Lung (tissue), 16 donors: ENCODE data around the gene PTGES3. TPM values are rescaled to one million over a fixed set of nuclear protein-coding genes. Genes with fewer than 3 reads are reported as not detected.
"Not testable (repeated sequence)": the region's sequence is repeated elsewhere in the genome, so short reads cannot be mapped to it uniquely, and the experiment has no call there.

Experiments
- ATAC-seq: fragments of 200-7000 bp; cut with Tn5 transposase; one replicate; pipeline ENCODE4 v1.9.1; 2020; ENCODE audit warnings: moderate number of reproducible peaks; ENCODE audit not compliant: insufficient read depth, low FRiP score
- DNase-seq, 3 donors: peaks; one replicate each; pipeline ENCODE4 v3.0.0-alpha.2; 2013 to 2017
- H3K27ac ChIP-seq, 2 donors: one replicate each; pipeline ENCODE4 v1.5.1; 2013; ENCODE audit warnings: mild to moderate bottlenecking in 2 of 2, moderate library complexity in 2 of 2, control low read depth in 1 of 2, inconsistent platforms in 1 of 2, low read depth in 1 of 2, low read length in 1 of 2
- H3K27me3 ChIP-seq, 3 donors: one replicate each; pipeline ENCODE4 v1.5.1; 2013; ENCODE audit warnings: low read length in 2 of 3; ENCODE audit not compliant: control insufficient read depth in 3 of 3, insufficient read depth in 3 of 3
- H3K36me3 ChIP-seq, 4 donors: one replicate each; pipeline ENCODE4 v1.5.1; 2013; ENCODE audit warnings: low read length in 4 of 4, mild to moderate bottlenecking in 1 of 4, moderate library complexity in 1 of 4; ENCODE audit not compliant: control insufficient read depth in 4 of 4, insufficient read depth in 4 of 4
- H3K4me1 ChIP-seq, 5 donors: one replicate each; pipeline ENCODE4 v1.5.1; 2013; ENCODE audit warnings: low read length in 5 of 5, mild to moderate bottlenecking in 2 of 5, moderate library complexity in 1 of 5; ENCODE audit not compliant: control insufficient read depth in 5 of 5, insufficient read depth in 5 of 5
- H3K4me3 ChIP-seq: one replicate; pipeline ENCODE4 v1.5.1; 2013; ENCODE audit warnings: mild to moderate bottlenecking, control low read depth, moderate library complexity
- H3K9ac ChIP-seq, 2 donors: one replicate each; pipeline ENCODE4 v1.5.1; 2013; ENCODE audit warnings: low read length in 2 of 2, control low read depth in 1 of 2; ENCODE audit not compliant: insufficient read depth in 1 of 2
- H3K9me3 ChIP-seq, 4 donors: one replicate each; pipeline ENCODE4 v1.5.1; 2013; ENCODE audit warnings: low read length in 3 of 4, mild to moderate bottlenecking in 1 of 4, moderate library complexity in 1 of 4; ENCODE audit not compliant: control insufficient read depth in 4 of 4, insufficient read depth in 3 of 4
- CTCF ChIP-seq: IDR thresholded peaks from 2 replicates; pipeline ENCODE4 v1.5.1; 2012; ENCODE audit warnings: mild to moderate bottlenecking; ENCODE audit errors: control extremely low read depth, extremely low read depth
- WGBS, 2 donors: extraction: QIAGEN DNeasy Blood & Tissue Kit; methylation state at CpG; one replicate each; pipeline ENCODE4 v1.1.7; 2013; 5-methylcytosine and 5-hydroxymethylcytosine counted together
- long read RNA-seq, 5 donors: transcript quantifications; one replicate each; lab custom pipeline, GENCODE V29; 2026
- polyA plus RNA-seq, 2 donors: library from polyadenylated mRNA; stranded (reverse); fragments of 200-250 nt; gene quantifications; one replicate each; pipeline ENCODE4 v1.2.1, GENCODE V29; 2013
- total RNA-seq, 2 donors: library from RNA; depleted of rRNA in 1 of 2; stranded (reverse); fragments of >200 nt in 1 of 2; gene quantifications; one replicate each; pipeline ENCODE4 v1.2.1, GENCODE V29; 2014 to 2021
- donor health status: control.
- donor health status: control.
- donor health status: Bipolar disorder and iron deficiency.
- donor health status: healthy.
- donor health status: DM: yes; HTN: yes; CAD: no.

The PTGES3 gene
- total RNA-seq (100 to 1,000 TPM; 155 to 180 TPM), polyA plus RNA-seq (100 to 1,000 TPM in 1 of 2 donors, 10 to 100 TPM in 1; 88.6 to 149 TPM)
- long read RNA-seq, donor 1, transcript PTGES3-202 (7 exons, 1,547 nt) = minor isoform, 6 of 111 reads
- long read RNA-seq, donor 1, transcript PTGES3-201 (8 exons, 1,920 nt) = major isoform, 91 of 111 reads
- long read RNA-seq, donor 1, partial matches to known transcripts = 14 of 111 reads
- long read RNA-seq, donor 1, other reads (novel, unspliced or antisense) = 0 of 111 reads
- long read RNA-seq, donor 2, transcript PTGES3-201 (8 exons, 1,920 nt) = major isoform, 29 of 43 reads
- long read RNA-seq, donor 2, partial matches to known transcripts = 11 of 43 reads
- long read RNA-seq, donor 2, other reads (novel, unspliced or antisense) = 0 of 43 reads
- long read RNA-seq, donor 3, transcript PTGES3-201 (8 exons, 1,920 nt) = major isoform, 39 of 73 reads
- long read RNA-seq, donor 3, partial matches to known transcripts = 30 of 73 reads
- long read RNA-seq, donor 3, other reads (novel, unspliced or antisense) = 0 of 73 reads
- long read RNA-seq, donor 4, transcript PTGES3-201 (8 exons, 1,920 nt) = major isoform, 26 of 35 reads
- long read RNA-seq, donor 4, partial matches to known transcripts = 9 of 35 reads
- long read RNA-seq, donor 4, other reads (novel, unspliced or antisense) = 0 of 35 reads
- long read RNA-seq, donor 5, transcript PTGES3-202 (7 exons, 1,547 nt) = minor isoform, 6 of 139 reads
- long read RNA-seq, donor 5, transcript PTGES3-201 (8 exons, 1,920 nt) = major isoform, 116 of 139 reads
- long read RNA-seq, donor 5, partial matches to known transcripts = 10 of 139 reads
- long read RNA-seq, donor 5, other reads (novel, unspliced or antisense) = 5 of 139 reads

- ATAC-seq (peak; percentile 92), DNase-seq (peak; percentile 99)
- H3K9ac ChIP-seq = peak within 1 kb of the TSS; percentile 89 to 98
- TF ChIP-seq CTCF = no peak
- peak within 1 kb of the TSS; percentile 98 to 99 for H3K27ac ChIP-seq
- peak within 1 kb of the TSS; percentile 64 for H3K4me3 ChIP-seq
- 0 to 1% methylated on average over 56 to 64 of the region's 64 CpGs for WGBS, 2 donors
- peaks cover 0 to 7% (median 0%) of the 10 kb centered on the region in 4 donors for H3K36me3 ChIP-seq
- no peaks in the 10 kb centered on the region for H3K27me3 ChIP-seq
- H3K9me3 ChIP-seq = no peaks in the 10 kb centered on the region
- peaks cover 0 to 20% (median 4%) of the 10 kb centered on the region in 5 donors for H3K4me1 ChIP-seq
Measured at GRCh38 chr12:56688129-56688845, at the start of gene PTGES3. TSS of gene PTGES3 (minus strand) at chr12:56688284. CDS start at chr12:56687999, 285 bp downstream.

- Histone ChIP-seq H3K27ac (no peak overlapping the region), H3K36me3 (peaks cover 0 to 5% (median 2%) of the 10 kb centered on the region in 4 donors), H3K27me3 (no peaks in the 10 kb centered on the region), H3K4me3 (no peak overlapping the region), H3K9ac (no peak overlapping the region), H3K9me3 (no peaks in the 10 kb centered on the region), H3K4me1 (peaks cover 0 to 17% (median 3%) of the 10 kb centered on the region in 5 donors)
- ATAC-seq (no peak), DNase-seq (no peak)
- TF ChIP-seq CTCF = no peak
- WGBS, 2 donors = 90 to 94% methylated on average over 11 of the region's 11 CpGs
Measured at GRCh38 chr12:56728139-56728861, 40.2 kb upstream of the PTGES3 start.

- not testable (repeated sequence) for DNase-seq, H3K4me3 ChIP-seq, H3K27me3 ChIP-seq, ATAC-seq, H3K9me3 ChIP-seq
- peak overlapping the region in 1 of 2 donors; percentile 84 for H3K9ac ChIP-seq
- H3K36me3 ChIP-seq = peaks cover 5 to 17% (median 11%) of the 10 kb centered on the region in 4 donors
- WGBS, 2 donors = 93 to 95% methylated on average over 15 of the region's 15 CpGs
- peak overlapping the region in 1 of 2 donors; percentile 89 for H3K27ac ChIP-seq
- peaks cover 3 to 37% (median 17%) of the 10 kb centered on the region in 5 donors for H3K4me1 ChIP-seq
Measured at GRCh38 chr12:56726196-56726675, 38.2 kb upstream of the PTGES3 start.
